SU-DHL-6 (cell line): ENCODE results near the gene UGT1A6.
"Not testable (repeated sequence)": the region's sequence is repeated elsewhere in the genome, so short reads cannot be mapped to it uniquely, and the experiment has no call there.

Source experiments
- H2AFZ ChIP-seq: fragments of 200-600 bp; sonication (generic); 2 replicates; pipeline ENCODE4 v1.6.1; 2014; ENCODE audit warnings: low read depth, mild to moderate bottlenecking, moderate library complexity, mixed read lengths, antibody characterized with exemption, low read length; ENCODE audit not compliant: severe bottlenecking
- H3F3A ChIP-seq: fragments of 200-600 bp; shearing (Covaris generic); 2 replicates; pipeline ENCODE4 v1.6.0; 2016; ENCODE audit warnings: antibody characterized with exemption, mild to moderate bottlenecking; ENCODE audit not compliant: insufficient read depth
- H3K27ac ChIP-seq: fragments of 200-600 bp; sonication (generic); 2 replicates; pipeline ENCODE4 v1.5.1; 2016; ENCODE audit warnings: low read depth, mild to moderate bottlenecking, low read length, moderate library complexity, mixed read lengths
- H3K27me3 ChIP-seq: fragments of 200-600 bp; sonication (generic), shearing (Covaris generic); 2 replicates; pipeline ENCODE4 v1.6.0; 2014; ENCODE audit warnings: mild to moderate bottlenecking, low read length
- H3K36me3 ChIP-seq: fragments of 200-600 bp; sonication (generic); 2 replicates; pipeline ENCODE4 v1.6.1; 2014; ENCODE audit warnings: mild to moderate bottlenecking, low read length, mixed read lengths
- H3K4me2 ChIP-seq: fragments of 300-600, 200-600 bp; shearing (Covaris generic), sonication (generic); 2 replicates; pipeline ENCODE4 v1.6.0; 2014; ENCODE audit warnings: low read length, low read depth, mild to moderate bottlenecking; ENCODE audit not compliant: poor library complexity, severe bottlenecking
- H3K4me3 ChIP-seq: fragments of 200-600 bp; sonication (generic); 2 replicates; pipeline ENCODE4 v1.5.1; 2014; ENCODE audit warnings: antibody characterized with exemption, low read length, mild to moderate bottlenecking, mixed read lengths; ENCODE audit not compliant: insufficient read depth, poor library complexity, severe bottlenecking
- H3K79me2 ChIP-seq: fragments of 200-600 bp; sonication (generic); 2 replicates; pipeline ENCODE4 v1.6.1; 2014; ENCODE audit warnings: mild to moderate bottlenecking, low read length, moderate library complexity; ENCODE audit not compliant: insufficient read depth
- H3K9ac ChIP-seq: fragments of 200-600 bp; sonication (generic); 2 replicates; pipeline ENCODE4 v1.7.0; 2014; ENCODE audit warnings: mild to moderate bottlenecking, low read length
- H3K9me2 ChIP-seq: fragments of 200-600 bp; sonication (generic); replicated peaks from 2 replicates; pipeline ENCODE4 v1.6.1; 2014; ENCODE audit warnings: low read length; ENCODE audit not compliant: insufficient read depth
- H3K9me3 ChIP-seq: fragments of 200-600 bp; sonication (generic); 2 replicates; pipeline ENCODE4 v1.6.1; 2014; ENCODE audit warnings: low read length, mixed read lengths; ENCODE audit not compliant: insufficient read depth
- H4K20me1 ChIP-seq: fragments of 200-600 bp; sonication (generic); 2 replicates; pipeline ENCODE4 v1.6.1; 2014; ENCODE audit warnings: low read depth, mild to moderate bottlenecking, antibody characterized with exemption, low read length, moderate library complexity, mixed read lengths
- CTCF ChIP-seq: fragments of 200-600 bp; sonication (generic); IDR thresholded peaks from one replicate; pipeline ENCODE4 v1.5.1; 2017; ENCODE audit warnings: antibody characterized with exemption, mild to moderate bottlenecking, low read length, moderate library complexity; ENCODE audit not compliant: insufficient read depth, poor library complexity, severe bottlenecking
- EZH2phosphoT487 ChIP-seq: fragments of 200-600 bp; sonication (generic), shearing (Covaris generic); conservative IDR thresholded peaks from 2 replicates; pipeline ENCODE4 v1.6.1; 2018; ENCODE audit warnings: mild to moderate bottlenecking, antibody characterized with exemption, low read length, moderate library complexity, mixed read lengths

UGT1A6 gene

DNA sequence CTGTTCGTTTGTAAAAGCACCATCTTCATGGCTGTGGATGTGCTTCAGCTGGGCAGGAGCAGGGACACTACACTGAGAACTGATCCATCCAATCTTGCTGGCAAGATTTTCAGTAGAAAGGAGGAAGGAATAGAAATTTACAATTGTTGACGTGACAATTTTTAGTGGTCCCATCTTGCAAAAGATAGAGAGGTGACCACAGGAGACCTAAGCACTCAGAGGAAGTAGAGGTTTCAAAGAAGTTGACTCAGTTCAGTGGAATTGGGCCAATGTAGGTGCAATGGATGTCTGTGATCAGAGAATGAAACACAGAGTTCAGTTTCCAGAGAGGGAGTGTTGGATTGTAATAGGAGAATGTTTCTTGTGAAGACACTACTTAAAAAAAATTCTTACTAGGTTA is 21.4 kb downstream of the UGT1A6 start:
- no peak overlapping the region for H2AFZ ChIP-seq
- H3K4me3 ChIP-seq: no peak overlapping the region
- H3K36me3 ChIP-seq: no peaks in the 10 kb centered on the region
- TF ChIP-seq EZH2phosphoT487 (no peak), CTCF (no peak)
- no peaks in the 10 kb centered on the region for H4K20me1 ChIP-seq
- H3F3A ChIP-seq: no peaks in the 10 kb centered on the region
- H3K4me2 ChIP-seq: no peak overlapping the region
- H3K9ac ChIP-seq: no peak overlapping the region
- no peaks in the 10 kb centered on the region for H3K9me3 ChIP-seq
- H3K27ac ChIP-seq: no peak overlapping the region
- H3K79me2 ChIP-seq: no peaks in the 10 kb centered on the region
- H3K27me3 ChIP-seq: no peaks in the 10 kb centered on the region
- H3K9me2 ChIP-seq: no peaks in the 10 kb centered on the region

- Histone ChIP-seq H4K20me1 (no peaks in the 10 kb centered on the region), H3F3A (no peaks in the 10 kb centered on the region), H3K27me3 (no peaks in the 10 kb centered on the region), H3K79me2 (no peaks in the 10 kb centered on the region), H2AFZ (no peak within 1 kb of the TSS), H3K9me3 (no peaks in the 10 kb centered on the region), H3K36me3 (no peaks in the 10 kb centered on the region), H3K9ac (no peak within 1 kb of the TSS), H3K4me3 (no peak within 1 kb of the TSS), H3K4me2 (no peak within 1 kb of the TSS), H3K9me2 (no peaks in the 10 kb centered on the region), H3K27ac (no peak within 1 kb of the TSS)
- no peak for TF ChIP-seq EZH2phosphoT487
These were observed 25.9 kb downstream of the UGT1A6 start, which contains the start of gene UGT1A4 for GRCh38 chr2:233718552-233718951. Gene UGT1A4 (plus strand): TSS chr2:233718736. CDS start chr2:233718821, 85 bp downstream.

- Histone ChIP-seq H2AFZ (no peak within 1 kb of the TSS), H3K27ac (no peak within 1 kb of the TSS), H3F3A (no peaks in the 10 kb centered on the region), H3K79me2 (no peaks in the 10 kb centered on the region), H4K20me1 (no peaks in the 10 kb centered on the region), H3K27me3 (no peaks in the 10 kb centered on the region), H3K9me2 (no peaks in the 10 kb centered on the region), H3K4me2 (no peak within 1 kb of the TSS), H3K9ac (no peak within 1 kb of the TSS), H3K4me3 (no peak within 1 kb of the TSS), H3K9me3 (no peaks in the 10 kb centered on the region), H3K36me3 (no peaks in the 10 kb centered on the region)
- TF ChIP-seq EZH2phosphoT487 (no peak), CTCF (no peak)
These were observed 36.1 kb downstream of the UGT1A6 start, which contains the start of gene UGT1A3 for GRCh38 chr2:233728723-233729301. Gene UGT1A3 (plus strand): TSS chr2:233729042. CDS start chr2:233729127, 85 bp downstream.

DNA sequence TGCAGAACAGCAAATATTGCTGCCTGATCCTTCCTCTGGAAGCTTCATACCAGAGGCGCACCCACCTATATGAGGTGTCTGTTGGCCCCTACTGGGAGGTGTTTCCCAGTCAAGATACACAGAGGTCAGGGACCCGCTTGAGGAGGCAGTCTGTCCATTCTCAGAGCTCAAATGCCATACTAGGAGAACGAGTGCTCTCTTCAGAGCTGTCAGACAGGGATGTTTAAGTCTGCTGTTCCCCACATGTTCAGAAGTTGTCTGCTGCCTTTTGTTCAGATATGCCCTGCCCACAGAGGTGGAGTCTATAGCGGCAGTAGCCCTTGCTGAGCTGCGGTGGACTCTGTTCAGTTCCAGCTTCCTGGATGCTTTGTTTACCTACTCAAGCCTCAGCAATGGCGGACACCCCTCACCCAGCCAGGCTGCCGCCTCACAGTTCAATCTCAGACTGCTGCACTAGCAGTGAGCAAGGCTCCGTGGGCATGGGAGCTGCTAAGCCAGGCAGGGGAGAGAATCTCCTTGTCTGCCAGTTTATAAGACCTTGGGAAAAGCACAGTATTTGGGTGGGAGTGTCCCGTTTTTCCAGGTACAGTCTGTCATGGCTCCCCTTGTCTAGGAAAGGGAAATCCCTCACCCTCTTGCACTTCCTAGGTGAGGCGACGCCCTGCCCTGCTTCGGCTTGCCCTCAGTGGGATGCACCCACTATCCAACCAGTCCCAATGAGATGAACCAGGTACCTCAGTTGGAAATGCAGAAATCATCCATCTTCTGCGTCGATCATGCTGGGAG is 44.4 kb downstream of the UGT1A6 start:
- H3K36me3 ChIP-seq, H3K9ac ChIP-seq, H3K4me3 ChIP-seq, H3K27ac ChIP-seq, H3K79me2 ChIP-seq, H3K9me2 ChIP-seq, H3K4me2 ChIP-seq, H3K27me3 ChIP-seq, H3K9me3 ChIP-seq, H2AFZ ChIP-seq, H4K20me1 ChIP-seq, H3F3A ChIP-seq: not testable (repeated sequence)
